Measurements from ENCODE around the gene LVRN.

GRCh38 chr5:115936031-115936430, 26.2 kb upstream of the LVRN start:
- TF ChIP-seq POLR2A (IDR thresholded peaks at IDR 0.05) (no peak), EP300 (IDR thresholded peaks at IDR 0.05) (no peak), CTCF (IDR thresholded peaks at IDR 0.05) (no peak), POLR2AphosphoS5 (IDR thresholded peaks at IDR 0.05) (no peak)
